ENCODE data around the gene S100A10.
A peak's percentile ranks its signal among the peaks of the same experiment; 100 is the strongest.

Gene S100A10

GRCh38 chr1:151992303-151993083 is 1.2 kb downstream of the S100A10 start:
- TF ChIP-seq POU6F1 (CRISPR knock-in tag; IDR thresholded peaks at IDR 0.05; ENCODE audit: borderline replicate concordance, low read depth) (no peak), RARB (CRISPR knock-in tag; IDR thresholded peaks at IDR 0.05) (no peak), ZNF8 (CRISPR knock-in tag; IDR thresholded peaks at IDR 0.05) (no peak), OSR1 (CRISPR knock-in tag; IDR thresholded peaks at IDR 0.05) (no peak), ESRRG (CRISPR knock-in tag; IDR thresholded peaks at IDR 0.05) (no peak)
- ATAC-seq: peak; percentile 68

GRCh38 chr1:151991663-151992302 is 1.9 kb downstream of the S100A10 start:
- TF ChIP-seq PPARA (CRISPR knock-in tag; IDR thresholded peaks at IDR 0.05; ENCODE audit: borderline replicate concordance) (no peak), TSHZ2 (CRISPR knock-in tag; IDR thresholded peaks at IDR 0.05) (no peak)
- ATAC-seq: no peak

- ATAC-seq: peak; percentile 2; the same call in 1 of the 3 replicates
- TF ChIP-seq RARB (CRISPR knock-in tag; IDR thresholded peaks at IDR 0.05): no peak
- TF ChIP-seq ZNF565 (CRISPR knock-in tag; conservative IDR thresholded peaks at IDR 0.05; ENCODE audit: low read depth): no peak
- peak; percentile 87 for TF ChIP-seq ZFP3 (CRISPR knock-in tag; IDR thresholded peaks at IDR 0.05)
- TF ChIP-seq CREB5 (CRISPR knock-in tag; IDR thresholded peaks at IDR 0.05; ENCODE audit: low read depth): no peak
Measured at GRCh38 chr1:151990856-151991198, 2.8 kb downstream of the S100A10 start.

GRCh38 chr1:151990058-151990855 is 3.4 kb downstream of the S100A10 start:
- no peak for ATAC-seq
- TF ChIP-seq ESRRG (CRISPR knock-in tag; IDR thresholded peaks at IDR 0.05): no peak
- no peak for TF ChIP-seq BACH2 (CRISPR knock-in tag; IDR thresholded peaks at IDR 0.05; ENCODE audit: borderline replicate concordance)
- TF ChIP-seq ZNF565 (CRISPR knock-in tag; conservative IDR thresholded peaks at IDR 0.05; ENCODE audit: low read depth): no peak
- no peak for TF ChIP-seq TSHZ2 (CRISPR knock-in tag; IDR thresholded peaks at IDR 0.05)
- TF ChIP-seq SNAI2 (CRISPR knock-in tag; IDR thresholded peaks at IDR 0.05): no peak
- no peak for TF ChIP-seq ZFP30 (CRISPR knock-in tag; IDR thresholded peaks at IDR 0.05)
- no peak for TF ChIP-seq CSDC2 (CRISPR knock-in tag; IDR thresholded peaks at IDR 0.05)
- no peak for TF ChIP-seq PATZ1 (CRISPR knock-in tag; IDR thresholded peaks at IDR 0.05; ENCODE audit: borderline replicate concordance)
- TF ChIP-seq POU6F1 (CRISPR knock-in tag; IDR thresholded peaks at IDR 0.05; ENCODE audit: borderline replicate concordance, low read depth): no peak
- TF ChIP-seq ISL1 (CRISPR knock-in tag; IDR thresholded peaks at IDR 0.05): no peak
- TF ChIP-seq ZNF8 (CRISPR knock-in tag; IDR thresholded peaks at IDR 0.05): no peak
- no peak for TF ChIP-seq PPARA (CRISPR knock-in tag; IDR thresholded peaks at IDR 0.05; ENCODE audit: borderline replicate concordance)
- no peak for TF ChIP-seq OSR1 (CRISPR knock-in tag; IDR thresholded peaks at IDR 0.05)
- no peak for TF ChIP-seq CREB5 (CRISPR knock-in tag; IDR thresholded peaks at IDR 0.05; ENCODE audit: low read depth)
- no peak for TF ChIP-seq ZFP3 (CRISPR knock-in tag; IDR thresholded peaks at IDR 0.05)
- no peak for TF ChIP-seq ARNTL (CRISPR knock-in tag; IDR thresholded peaks at IDR 0.05; ENCODE audit: borderline replicate concordance, low read depth)
